HG03045 (cell line): ENCODE results near the gene BACE1-AS.
"Not testable (repeated sequence)": the region's sequence is repeated elsewhere in the genome, so short reads cannot be mapped to it uniquely, and the experiment has no call there.

Experiments used
- ATAC-seq: cut with Tn5 transposase; IDR thresholded peaks from one replicate; pipeline ENCODE4 v1.9.1; 2021; ENCODE audit warnings: mild to moderate bottlenecking, moderate library complexity; ENCODE audit not compliant: unreplicated experiment

BACE1-AS gene

DNA sequence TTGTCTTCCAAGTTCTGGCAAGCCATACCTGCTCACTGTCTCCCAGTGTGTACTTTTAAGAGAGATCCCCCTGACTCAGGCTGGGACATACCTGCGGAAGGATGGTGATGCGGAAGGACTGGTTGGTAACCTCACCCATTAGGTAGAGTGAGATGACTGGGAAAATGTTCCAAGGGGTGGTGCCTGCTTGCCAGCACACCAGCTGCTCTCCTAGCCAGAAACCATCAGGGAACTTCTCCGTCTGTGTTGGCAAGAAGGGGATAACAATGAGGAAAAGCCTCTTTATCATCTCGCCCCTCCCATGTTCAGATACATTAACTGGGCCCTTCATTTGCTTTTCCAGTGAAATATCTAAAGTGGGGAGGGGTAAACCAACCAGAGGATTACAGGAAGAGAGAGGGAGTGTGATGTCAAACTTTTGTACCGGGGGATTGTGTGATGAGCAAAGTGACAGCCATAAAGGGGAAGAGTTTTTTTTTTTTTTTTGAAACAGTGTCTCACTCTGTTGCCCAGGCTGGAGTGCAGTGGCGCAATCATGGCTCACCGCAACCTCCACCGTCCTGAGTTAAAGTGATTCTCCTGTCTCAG lies at the start of gene BACE1-AS:
BACE1-AS (plus strand) TSS at position 538 of the 588 bp plus-strand sequence.
- ATAC-seq = no peak

- ATAC-seq = no peak
These were observed 42.8 kb upstream of the BACE1-AS start for GRCh38 chr11:117248341-117248740.

- ATAC-seq = no peak
These were observed 41.6 kb upstream of the BACE1-AS start for GRCh38 chr11:117249571-117249970.

GRCh38 chr11:117251506-117251905 lies 39.6 kb upstream of the BACE1-AS start:
- no peak for ATAC-seq

DNA sequence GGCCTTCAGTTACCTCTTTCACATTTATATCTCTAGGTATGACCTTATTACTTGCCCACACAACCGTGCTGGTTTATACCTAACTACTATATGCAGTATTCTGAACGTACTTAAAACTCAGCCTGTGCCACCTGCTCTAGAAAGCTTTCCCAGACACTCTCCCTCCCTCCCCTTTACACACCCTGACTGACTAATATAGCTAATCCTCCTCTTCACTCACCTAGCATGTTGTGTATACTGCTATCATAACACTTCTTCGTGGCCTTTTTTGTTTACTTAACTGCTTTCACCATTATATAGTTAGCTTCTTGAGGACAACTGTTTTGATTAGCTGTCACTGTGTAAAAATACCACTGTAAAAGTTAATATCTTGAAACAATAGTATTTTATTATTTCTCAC lies 35.2 kb upstream of the BACE1-AS start:
- ATAC-seq = no peak

DNA sequence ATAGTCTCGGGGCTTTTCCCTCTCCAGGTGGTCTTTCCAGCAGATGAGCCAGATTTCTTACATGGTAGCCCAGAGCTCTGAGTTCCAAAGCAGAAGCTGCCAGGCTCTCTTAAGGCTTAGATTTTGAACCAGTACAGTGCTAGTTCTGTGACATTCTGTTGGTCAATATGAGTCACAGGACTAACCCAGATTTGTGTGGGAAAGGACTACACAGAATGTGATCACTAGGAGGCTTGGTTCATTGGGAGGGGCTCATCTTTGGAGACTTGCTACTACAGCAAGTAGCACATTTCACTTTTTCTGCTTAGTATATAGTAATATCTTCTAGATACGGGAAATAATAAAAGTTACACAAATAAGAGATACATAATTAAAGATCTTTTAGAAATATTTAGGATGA lies 34.6 kb upstream of the BACE1-AS start:
- no peak for ATAC-seq

- ATAC-seq = no peak
These were observed 32.6 kb upstream of the BACE1-AS start for GRCh38 chr11:117258576-117258975.

- no peak for ATAC-seq
These were observed 31.7 kb upstream of the BACE1-AS start for GRCh38 chr11:117259417-117259816.

GRCh38 chr11:117264624-117265323 lies 26.4 kb upstream of the BACE1-AS start:
- not testable (repeated sequence) for ATAC-seq

DNA sequence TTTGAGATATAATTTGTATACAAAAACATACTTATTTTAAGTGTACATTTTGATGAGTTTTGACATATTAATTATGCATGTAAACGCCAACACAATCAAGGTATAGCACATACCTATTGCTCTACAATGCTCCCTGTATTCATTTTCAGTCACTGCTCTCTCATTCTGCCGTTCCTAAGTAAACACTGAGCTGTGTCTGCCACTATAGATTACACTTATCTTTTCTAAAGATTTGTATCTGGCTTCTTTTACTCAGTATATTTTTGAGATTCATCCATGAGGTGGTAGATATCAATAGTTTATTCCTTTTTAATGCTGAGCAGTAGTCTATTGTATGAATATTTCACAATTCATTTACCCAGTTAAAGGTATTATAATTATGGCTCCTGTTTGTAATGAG lies 25.4 kb upstream of the BACE1-AS start:
- ATAC-seq = no peak

GRCh38 chr11:117269856-117270255 lies 21.3 kb upstream of the BACE1-AS start:
- ATAC-seq = no peak

DNA sequence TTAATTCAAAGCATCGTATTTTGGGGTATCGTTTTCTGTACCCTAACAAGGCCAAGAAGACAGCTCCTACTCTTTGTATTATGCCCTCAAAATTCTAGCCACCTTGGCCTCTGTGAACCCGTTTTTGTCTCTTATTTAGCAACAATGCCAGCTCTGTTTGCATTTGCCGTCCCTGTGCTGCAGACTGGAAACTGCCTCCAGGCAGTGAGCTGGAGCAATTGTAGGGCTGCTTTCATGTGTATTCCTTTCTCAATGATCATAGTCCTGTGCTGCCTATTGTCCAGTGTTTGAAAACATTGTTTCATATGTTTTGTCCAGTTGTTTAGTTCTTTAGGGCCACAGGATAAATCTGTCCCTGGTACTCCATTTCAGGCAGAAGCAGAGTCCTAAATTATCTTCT lies 19.9 kb upstream of the BACE1-AS start:
- ATAC-seq = no peak

DNA sequence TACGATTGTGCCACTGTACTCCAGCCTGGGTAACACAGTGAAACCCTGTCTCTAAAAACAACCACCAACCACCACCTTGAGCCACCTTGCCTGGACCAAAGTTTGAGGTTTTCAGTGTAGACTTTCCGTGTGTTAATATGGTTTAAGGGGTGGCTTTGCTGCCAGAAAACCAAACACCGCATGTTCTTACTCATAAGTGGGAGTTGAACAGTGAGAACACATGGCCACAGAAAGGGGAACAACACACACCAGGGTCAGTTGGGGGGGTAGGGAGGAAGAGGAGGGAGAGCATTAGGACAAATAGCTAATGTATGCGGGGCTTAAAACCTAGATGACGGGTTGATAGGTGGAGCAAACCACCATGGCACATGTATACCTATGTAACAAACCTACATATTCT lies 19.0 kb upstream of the BACE1-AS start:
- ATAC-seq = not testable (repeated sequence)

DNA sequence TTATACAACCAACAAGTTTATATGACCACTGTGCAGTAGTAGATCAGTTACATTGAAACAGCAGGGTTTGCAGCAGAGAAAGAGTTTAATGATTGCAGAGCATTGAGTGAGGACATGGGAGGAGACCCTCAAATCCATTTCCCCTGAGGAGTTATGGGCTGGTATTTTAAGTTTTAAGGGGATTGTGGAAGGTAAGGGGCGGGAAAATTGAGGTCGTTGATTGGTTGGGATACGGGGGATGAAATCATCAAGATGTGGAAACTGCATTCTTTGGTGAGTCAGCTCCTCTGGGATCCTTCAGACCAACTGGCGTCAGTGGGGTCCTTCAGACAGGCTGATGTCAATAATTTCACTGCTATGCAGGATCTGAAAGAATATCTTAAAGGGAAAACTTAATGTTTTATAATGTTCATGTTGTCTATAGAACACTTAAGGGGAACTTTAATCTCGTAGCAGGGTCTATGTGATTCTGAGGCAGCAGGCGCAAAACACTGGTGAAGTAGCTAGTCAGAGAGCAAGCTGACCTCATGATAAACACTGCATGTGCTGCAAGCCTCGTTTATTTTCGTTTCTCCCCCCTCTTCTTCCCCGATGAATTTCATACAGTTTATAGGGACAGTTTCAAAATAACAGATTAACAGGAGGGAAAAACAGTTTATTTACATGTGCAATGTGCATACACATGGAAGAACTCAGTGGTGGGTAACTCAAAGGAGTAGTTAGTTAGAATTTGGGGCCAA lies 17.4 kb upstream of the BACE1-AS start:
- ATAC-seq = no peak

DNA sequence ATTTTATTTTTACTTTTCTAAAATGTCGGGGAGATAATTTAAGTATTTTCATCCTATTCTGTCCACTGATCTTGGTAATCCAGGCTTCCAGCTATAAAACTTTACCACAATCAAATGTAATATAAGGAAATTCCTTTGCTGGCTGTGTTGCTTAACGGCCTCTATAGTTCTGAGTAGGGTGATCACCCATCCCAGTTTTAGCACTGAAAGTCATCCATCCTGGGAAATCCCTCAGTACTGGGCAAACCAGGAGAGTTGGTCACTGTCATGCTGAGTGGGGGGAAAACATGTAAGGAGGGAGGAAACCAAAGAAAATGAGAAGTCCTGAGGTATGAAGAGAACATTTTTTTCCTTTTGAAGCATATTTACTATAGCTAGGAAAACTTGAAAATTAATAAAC lies 12.8 kb upstream of the BACE1-AS start:
- no peak for ATAC-seq

- no peak for ATAC-seq
These were observed 11.3 kb upstream of the BACE1-AS start for GRCh38 chr11:117279711-117280376.

GRCh38 chr11:117281159-117281558 lies 10.0 kb upstream of the BACE1-AS start:
- no peak for ATAC-seq

GRCh38 chr11:117281869-117282268 lies 9.3 kb upstream of the BACE1-AS start:
- no peak for ATAC-seq

DNA sequence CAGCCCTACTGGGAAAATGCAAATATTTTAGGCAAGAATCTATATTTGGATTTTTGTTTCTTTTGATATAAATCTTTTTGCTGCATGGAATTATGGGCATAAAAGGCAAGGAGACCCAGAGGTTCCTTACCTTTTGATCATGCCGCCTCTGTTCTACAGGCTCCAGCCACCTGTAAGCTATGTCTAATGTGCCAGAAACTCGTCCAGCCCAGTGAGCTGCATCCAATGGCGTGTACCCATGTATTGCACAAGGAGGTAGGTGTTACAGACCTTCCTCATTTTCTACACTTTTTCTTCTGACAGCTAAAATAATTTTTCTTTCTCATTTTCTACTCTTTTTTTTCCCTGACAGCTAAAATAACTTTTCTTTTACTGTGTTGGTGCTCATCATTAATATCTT lies 8.2 kb upstream of the BACE1-AS start:
- ATAC-seq = no peak

GRCh38 chr11:117284053-117284452 lies 7.1 kb upstream of the BACE1-AS start:
- no peak for ATAC-seq

GRCh38 chr11:117286588-117286987 lies 4.6 kb upstream of the BACE1-AS start:
- no peak for ATAC-seq

GRCh38 chr11:117287668-117288067 lies 3.5 kb upstream of the BACE1-AS start:
- no peak for ATAC-seq
